CD1c-positive myeloid dendritic cell (primary cell): ENCODE measurements around the gene PSMD6.

Source experiments
- DNase-seq: peaks from one replicate; pipeline ENCODE4 v3.0.0-alpha.2; 2016; ENCODE audit errors: extremely low spot score

PSMD6 gene

GRCh38 chr3:64023187-64023860 is at the start of gene PSMD6:
Gene PSMD6 (minus strand): TSS chr3:64023494. CDS start chr3:64023419, 75 bp downstream.
- DNase-seq: peak; percentile 95

GRCh38 chr3:64072126-64072525 is 48.8 kb upstream of the PSMD6 start:
- no peak for DNase-seq

- no peak for DNase-seq
Measured at GRCh38 chr3:64070704-64071103, 47.4 kb upstream of the PSMD6 start.

- no peak for DNase-seq
Measured at GRCh38 chr3:64067506-64068346, 44.4 kb upstream of the PSMD6 start.

GRCh38 chr3:64064804-64065203 is 41.5 kb upstream of the PSMD6 start:
- DNase-seq: no peak

- no peak for DNase-seq
Measured at GRCh38 chr3:64063983-64064438, 40.7 kb upstream of the PSMD6 start.

- DNase-seq: no peak
Measured at GRCh38 chr3:64063207-64063982, 40.1 kb upstream of the PSMD6 start.

GRCh38 chr3:64061628-64062027 is 38.3 kb upstream of the PSMD6 start:
- DNase-seq: no peak

GRCh38 chr3:64059484-64060175 is 36.3 kb upstream of the PSMD6 start:
- no peak for DNase-seq

GRCh38 chr3:64058566-64058965 is 35.3 kb upstream of the PSMD6 start:
- DNase-seq: no peak

- no peak for DNase-seq
Measured at GRCh38 chr3:64057231-64057630, 33.9 kb upstream of the PSMD6 start.

- no peak for DNase-seq
Measured at GRCh38 chr3:64056606-64057180, 33.4 kb upstream of the PSMD6 start.

- DNase-seq: no peak
Measured at GRCh38 chr3:64055076-64055475, 31.8 kb upstream of the PSMD6 start.

GRCh38 chr3:64054488-64054887 is 31.2 kb upstream of the PSMD6 start:
- DNase-seq: no peak

- DNase-seq: no peak
Measured at GRCh38 chr3:64053581-64053980, 30.3 kb upstream of the PSMD6 start.

GRCh38 chr3:64053117-64053516 is 29.8 kb upstream of the PSMD6 start:
- no peak for DNase-seq

- DNase-seq: no peak
Measured at GRCh38 chr3:64049832-64050231, 26.5 kb upstream of the PSMD6 start.

- no peak for DNase-seq
Measured at GRCh38 chr3:64049136-64049535, 25.8 kb upstream of the PSMD6 start.

GRCh38 chr3:64048631-64049061 is 25.4 kb upstream of the PSMD6 start:
- no peak for DNase-seq

- no peak for DNase-seq
Measured at GRCh38 chr3:64047787-64048186, 24.5 kb upstream of the PSMD6 start.

- no peak for DNase-seq
Measured at GRCh38 chr3:64046996-64047594, 23.8 kb upstream of the PSMD6 start.
